Endothelial cell of umbilical vein (primary cell): ENCODE results near the gene ALK. TPM values are rescaled to one million over a fixed set of nuclear protein-coding genes. Genes with fewer than 3 reads are reported as not detected.

ENCODE experiments used
- BruUV-seq: library from RNA; stranded (reverse); fragments of 400-500 nt; replicated peaks from 2 replicates; lab custom pipeline; 2021; lab: Mats Ljungman, UMichigan
- CTCF ChIA-PET: fragments of 300-600, 350-600 bp; sonication (Branson Sonifier 250); formaldehyde crosslinking; loops from one replicate; lab custom pipeline; 2021; ENCODE audit warnings: antibody characterized with exemption, inconsistent platforms; lab: Charles Lee
- POLR2A ChIA-PET: fragments of 300-600, 350-600 bp; sonication (Branson Sonifier 250); formaldehyde crosslinking; loops from one replicate; lab custom pipeline; 2021; ENCODE audit warnings: antibody characterized with exemption, inconsistent platforms; lab: Charles Lee
- DNase-seq: peaks from one replicate; pipeline ENCODE4 v3.0.0-alpha.2; 2011; ENCODE audit warnings: low read depth, low spot score
- FAIRE-seq: peaks from 2 replicates; lab custom pipeline; 2011; peaks lifted over from hg19 to GRCh38; lab: Jason Lieb, UNC
- H2AFZ ChIP-seq: 2 replicates; pipeline ENCODE4 v1.6.0; 2012; ENCODE audit warnings: low read depth, low read length, control low read depth, inconsistent platforms
- H3K27ac ChIP-seq: 2 replicates; pipeline ENCODE4 v1.5.1; 2011; ENCODE audit warnings: low read depth, mild to moderate bottlenecking, control low read depth, low read length, moderate library complexity; ENCODE audit not compliant: insufficient read depth
- H3K27me3 ChIP-seq, 2 experiments: 2 replicates each; pipeline versions ENCODE4 v1.6.0 to v1.6.1; 2011; ENCODE audit warnings: low read length in 2 of 2, mixed read lengths in 1 of 2; ENCODE audit not compliant: control insufficient read depth in 2 of 2, insufficient read depth in 2 of 2
- H3K36me3 ChIP-seq, 2 experiments: 2 replicates in 1 of 2; 3 replicates in 1 of 2; pipeline ENCODE4 v1.5.1; 2011; ENCODE audit warnings: low read length in 2 of 2, mild to moderate bottlenecking in 1 of 2, moderate library complexity in 1 of 2; ENCODE audit not compliant: control insufficient read depth in 2 of 2, insufficient read depth in 2 of 2; ENCODE audit errors: extremely low read depth in 1 of 2
- H3K4me1 ChIP-seq: 3 replicates; pipeline ENCODE4 v1.5.1; 2011; ENCODE audit warnings: mild to moderate bottlenecking, low read length; ENCODE audit not compliant: control insufficient read depth, insufficient read depth; ENCODE audit errors: extremely low read depth
- H3K4me2 ChIP-seq: 2 replicates; pipeline ENCODE4 v1.6.1; 2011; ENCODE audit warnings: low read length, control low read depth, mixed read lengths; ENCODE audit not compliant: insufficient read depth
- H3K4me3 ChIP-seq, 3 experiments: fragments of 200-600 bp in 1 of 3; sonication (generic), shearing (Covaris generic) in 1 of 3; replicated peaks in 1 of 3; 2 replicates each; pipeline ENCODE4 v1.5.1; 2011 to 2016; ENCODE audit warnings: control low read depth in 3 of 3, low read length in 3 of 3, mild to moderate bottlenecking in 2 of 3, inconsistent platforms in 1 of 3, low read depth in 1 of 3, moderate library complexity in 1 of 3; ENCODE audit not compliant: insufficient read depth in 1 of 3
- H3K79me2 ChIP-seq: 2 replicates; pipeline ENCODE4 v1.6.0; 2012; ENCODE audit warnings: low read length, inconsistent platforms; ENCODE audit not compliant: control insufficient read depth, insufficient read depth
- H3K9ac ChIP-seq: replicated peaks from 2 replicates; pipeline ENCODE3; 2011; ENCODE audit warnings: low read length, control low read depth; ENCODE audit not compliant: insufficient read depth; ENCODE audit errors: extremely low read depth
- H3K9me1 ChIP-seq: replicated peaks from 3 replicates; pipeline ENCODE4 v1.6.0; 2011; ENCODE audit warnings: mild to moderate bottlenecking, low read length; ENCODE audit not compliant: control insufficient read depth, insufficient read depth; ENCODE audit errors: extremely low read depth
- H3K9me3 ChIP-seq: replicated peaks from 2 replicates; pipeline ENCODE4 v1.5.1; 2012; ENCODE audit warnings: low read length, inconsistent platforms; ENCODE audit not compliant: control insufficient read depth, insufficient read depth
- H4K20me1 ChIP-seq: replicated peaks from 2 replicates; pipeline ENCODE3; 2011; ENCODE audit warnings: mild to moderate bottlenecking, low read length; ENCODE audit not compliant: control insufficient read depth, insufficient read depth; ENCODE audit errors: extremely low read depth
- EZH2 ChIP-seq: IDR thresholded peaks from 2 replicates; pipeline ENCODE4 v1.6.1; 2012; ENCODE audit warnings: borderline replicate concordance, low read depth, mild to moderate bottlenecking, moderate library complexity, low read length, inconsistent platforms; ENCODE audit not compliant: severe bottlenecking
- JUN ChIP-seq: IDR thresholded peaks from 2 replicates; pipeline ENCODE4 v1.6.1; 2011; ENCODE audit warnings: borderline replicate concordance, low read depth; ENCODE audit not compliant: insufficient read length, insufficient read depth
- POLR2A ChIP-seq: IDR thresholded peaks from 2 replicates; pipeline ENCODE4 v1.6.1; 2012; ENCODE audit warnings: low read depth, mild to moderate bottlenecking, control low read depth, low read length
- dilution Hi-C: fragments of 300-500 bp; cut with MboI; formaldehyde crosslinking; loops from one replicate; pipeline ENCODE4 v1.15.0; 2019; ENCODE audit warnings: low sequenced_read_pairs; ENCODE audit not compliant: extremely low pct_ligation_motif_present
- intact Hi-C: fragments of 100-400 bp; cut with micrococcal nuclease; formaldehyde crosslinking; loops from one replicate; pipeline ENCODE4 v1.10.0; 2022
- polyA plus RNA-seq, 4 experiments: library from polyadenylated mRNA; depleted of rRNA in 3 of 4; stranded (reverse) in 3 of 4; unstranded in 1 of 4; fragments of >200 nt; gene quantifications; 2 replicates each; pipeline versions ENCODE4 v1.2.1 to v1.2.3, GENCODE V29; 2011 to 2012; ENCODE audit warnings: missing spikeins in 1 of 4
- total RNA-seq: library from RNA; stranded (reverse); gene quantifications from 2 replicates; pipeline ENCODE4 v1.2.3, GENCODE V29; 2021

ALK gene
- total and polyA plus RNA-seq, 2 donors (not counting 3 experiments of a cell fraction or from before 2014, with no cell fraction given) = not detected

DNA sequence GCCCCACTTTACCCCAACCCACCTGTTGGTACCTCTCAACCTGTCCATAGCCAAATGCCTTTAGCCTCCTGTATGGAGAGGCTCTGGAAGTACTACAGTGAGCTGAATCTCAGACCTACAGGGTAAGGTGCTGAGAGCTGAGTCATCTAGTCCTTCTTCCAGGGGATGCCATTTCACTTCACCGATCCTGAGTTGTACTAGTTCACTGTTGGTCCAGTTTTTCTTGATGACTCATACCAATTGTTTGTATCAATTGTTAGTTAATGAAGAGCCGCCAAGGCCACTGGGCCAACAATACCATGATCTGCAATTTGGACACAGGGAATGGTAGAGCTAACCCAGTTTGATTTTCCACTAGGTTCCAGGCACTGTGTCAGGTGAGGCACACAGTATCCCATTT lies 549.2 kb downstream of the ALK start:
- no peaks in the 10 kb centered on the region for H3K9me3 ChIP-seq
- H4K20me1 ChIP-seq = no peaks in the 10 kb centered on the region
- ChIA-PET CTCF (no interaction called here), POLR2A (no interaction called here)
- TF ChIP-seq POLR2A (no peak), JUN (peak; percentile 23)
- no peaks in the 10 kb centered on the region for H3K4me1 ChIP-seq
- no peaks in the 10 kb centered on the region for H3K79me2 ChIP-seq
- no peak overlapping the region for H2AFZ ChIP-seq
- dilution Hi-C loops (no loop called here), intact Hi-C loops (no loop called here)
- no peaks in the 10 kb centered on the region for H3K36me3 ChIP-seq
- H3K4me3 ChIP-seq = no peak overlapping the region
- H3K4me2 ChIP-seq = no peak overlapping the region
- no peak overlapping the region for H3K9ac ChIP-seq
- H3K27me3 ChIP-seq = no peaks in the 10 kb centered on the region
- BruUV-seq = no TSS peak
- H3K9me1 ChIP-seq = no peaks in the 10 kb centered on the region
- DNase-seq (no peak), FAIRE-seq (no peak)
- no peak overlapping the region for H3K27ac ChIP-seq

DNA sequence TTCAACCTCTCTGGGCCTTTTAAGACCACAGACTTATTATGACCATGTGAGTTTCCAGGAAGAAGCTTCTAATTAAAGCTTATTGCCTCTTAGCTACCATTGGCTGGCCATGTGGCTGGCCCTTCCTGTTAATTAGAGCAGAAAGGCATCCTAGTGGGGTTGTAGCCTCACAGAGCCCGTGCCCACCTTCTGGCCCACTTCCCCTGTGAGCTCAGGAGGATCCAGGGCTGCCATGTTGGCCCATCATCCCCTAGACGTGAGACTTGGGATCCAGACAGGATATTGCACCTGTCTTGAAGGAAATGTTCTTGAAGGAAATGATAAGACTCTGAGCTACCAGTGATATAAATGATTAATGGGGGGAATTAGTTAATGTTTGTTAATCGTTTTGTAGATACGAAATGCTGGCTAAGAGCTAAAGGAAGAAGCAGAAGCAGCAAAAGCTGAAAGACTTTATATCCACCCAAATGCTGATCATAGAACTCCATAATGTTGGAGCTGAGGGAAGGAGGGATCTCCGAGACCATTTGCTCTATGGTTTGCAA lies 550.7 kb downstream of the ALK start:
- POLR2A ChIA-PET = no interaction called here
- no peak for TF ChIP-seq EZH2
- no peak for TF ChIP-seq JUN
- TF ChIP-seq POLR2A = no peak
- no peak for FAIRE-seq
- Histone ChIP-seq H3K36me3 (no peaks in the 10 kb centered on the region), H3K4me2 (no peak overlapping the region), H3K4me3 (no peak overlapping the region), H3K27ac (no peak overlapping the region), H3K79me2 (no peaks in the 10 kb centered on the region), H3K9me1 (no peaks in the 10 kb centered on the region), H3K27me3 (no peaks in the 10 kb centered on the region), H3K4me1 (no peaks in the 10 kb centered on the region), H3K9ac (no peak overlapping the region), H2AFZ (no peak overlapping the region), H3K9me3 (no peaks in the 10 kb centered on the region), H4K20me1 (no peaks in the 10 kb centered on the region)
- intact Hi-C loops (no loop called here), dilution Hi-C loops (no loop called here)
- no peak for DNase-seq
- no TSS peak for BruUV-seq
- CTCF ChIA-PET = no interaction called here
